Stimulated activated naive B cell treated with anti-CD40 and anti-IgM and Interleukin-4, amounts not matched to agents 10 μg/mL and 1 μg/mL and 100 μg/mL, for 72 hours (primary cell): Measurements from ENCODE around the gene XXYLT1.

Experiments
- ATAC-seq, 2 donors: fragments of 150-1000 bp; cut with Tn5 transposase; replicated peaks; 2 replicates each; pipeline ENCODE4 v1.10.0; 2021; ENCODE audit warnings: moderate library complexity in 1 of 2
- DNase-seq: peaks from one replicate; pipeline ENCODE4 v3.0.0; 2021
- H3K27ac Mint-ChIP-seq: one replicate; pipeline ENCODE4 v1.8.0; 2022; ENCODE audit warnings: mild to moderate bottlenecking, mixed read lengths
- H3K27me3 Mint-ChIP-seq, 2 donors: one replicate each; pipeline ENCODE4 v1.8.0; 2022; ENCODE audit warnings: mixed read lengths in 2 of 2
- H3K36me3 Mint-ChIP-seq, 2 donors: one replicate each; pipeline ENCODE4 v1.8.0; 2022; ENCODE audit warnings: mixed read lengths in 2 of 2, mild to moderate bottlenecking in 1 of 2
- H3K4me1 Mint-ChIP-seq, 2 donors: one replicate each; pipeline ENCODE4 v1.8.0; 2022; ENCODE audit warnings: mixed read lengths in 2 of 2, mild to moderate bottlenecking in 1 of 2
- H3K4me3 Mint-ChIP-seq, 2 donors: one replicate each; pipeline ENCODE4 v1.8.0; 2022; ENCODE audit warnings: mild to moderate bottlenecking in 2 of 2, mixed read lengths in 2 of 2, moderate library complexity in 1 of 2
- H3K9me3 Mint-ChIP-seq, 2 donors: one replicate each; pipeline ENCODE4 v1.8.0; 2022; ENCODE audit warnings: mixed read lengths in 2 of 2, mild to moderate bottlenecking in 1 of 2

XXYLT1 gene

GRCh38 chr3:195249858-195250464 is 21.0 kb downstream of the XXYLT1 start:
- no peak for ATAC-seq
- no peaks in the 10 kb centered on the region for H3K27me3 Mint-ChIP-seq
- H3K9me3 Mint-ChIP-seq = peaks cover 0 to 4% of the 10 kb centered on the region in 2 donors
- H3K4me1 Mint-ChIP-seq = peaks cover 19 to 31% of the 10 kb centered on the region in 2 donors
- no peak for DNase-seq
- peaks cover 8 to 39% of the 10 kb centered on the region in 2 donors for H3K36me3 Mint-ChIP-seq
- H3K4me3 Mint-ChIP-seq = no peak overlapping the region
- H3K27ac Mint-ChIP-seq = peak overlapping the region; percentile 51

- Mint-ChIP-seq H3K9me3 (peaks cover 0 to 4% of the 10 kb centered on the region in 2 donors), H3K27me3 (no peaks in the 10 kb centered on the region), H3K4me1 (peaks cover 19 to 31% of the 10 kb centered on the region in 2 donors), H3K4me3 (no peak overlapping the region), H3K36me3 (peaks cover 8 to 36% of the 10 kb centered on the region in 2 donors), H3K27ac (no peak overlapping the region)
- DNase-seq (no peak), ATAC-seq (no peak)
These were observed 21.7 kb downstream of the XXYLT1 start for GRCh38 chr3:195249057-195249770.

GRCh38 chr3:195248281-195248680 is 22.7 kb downstream of the XXYLT1 start:
- peaks cover 8 to 40% of the 10 kb centered on the region in 2 donors for H3K36me3 Mint-ChIP-seq
- peaks cover 0 to 4% of the 10 kb centered on the region in 2 donors for H3K9me3 Mint-ChIP-seq
- peak overlapping the region; percentile 56 for H3K27ac Mint-ChIP-seq
- H3K4me1 Mint-ChIP-seq = peaks cover 22 to 37% of the 10 kb centered on the region in 2 donors
- no peak for DNase-seq
- no peak for ATAC-seq
- no peaks in the 10 kb centered on the region for H3K27me3 Mint-ChIP-seq
- H3K4me3 Mint-ChIP-seq = no peak overlapping the region

GRCh38 chr3:195247863-195248189 is 23.1 kb downstream of the XXYLT1 start:
- Mint-ChIP-seq H3K27ac (no peak overlapping the region), H3K4me3 (no peak overlapping the region), H3K36me3 (peaks cover 8 to 40% of the 10 kb centered on the region in 2 donors), H3K9me3 (peaks cover 0 to 4% of the 10 kb centered on the region in 2 donors), H3K27me3 (no peaks in the 10 kb centered on the region), H3K4me1 (peaks cover 20 to 35% of the 10 kb centered on the region in 2 donors)
- ATAC-seq (no peak), DNase-seq (no peak)

GRCh38 chr3:195247086-195247862 is 23.7 kb downstream of the XXYLT1 start:
- H3K36me3 Mint-ChIP-seq = peaks cover 8 to 40% of the 10 kb centered on the region in 2 donors
- H3K27me3 Mint-ChIP-seq = no peaks in the 10 kb centered on the region
- H3K4me3 Mint-ChIP-seq = no peak overlapping the region
- no peak for DNase-seq
- H3K9me3 Mint-ChIP-seq = peaks cover 0 to 4% of the 10 kb centered on the region in 2 donors
- no peak overlapping the region for H3K27ac Mint-ChIP-seq
- peaks cover 15 to 32% of the 10 kb centered on the region in 2 donors for H3K4me1 Mint-ChIP-seq
- no peak for ATAC-seq

- peaks cover 9 to 40% of the 10 kb centered on the region in 2 donors for H3K36me3 Mint-ChIP-seq
These were observed 24.4 kb downstream of the XXYLT1 start for GRCh38 chr3:195246581-195246995.

GRCh38 chr3:195245531-195245951 is 25.4 kb downstream of the XXYLT1 start:
- H3K4me3 Mint-ChIP-seq = no peak overlapping the region
- H3K4me1 Mint-ChIP-seq = peaks cover 7 to 16% of the 10 kb centered on the region in 2 donors
- peaks cover 10 to 38% of the 10 kb centered on the region in 2 donors for H3K36me3 Mint-ChIP-seq
- no peaks in the 10 kb centered on the region for H3K27me3 Mint-ChIP-seq
- no peak for ATAC-seq
- DNase-seq = no peak
- no peak overlapping the region for H3K27ac Mint-ChIP-seq
- peaks cover 0 to 4% of the 10 kb centered on the region in 2 donors for H3K9me3 Mint-ChIP-seq

More at GRCh38 chr3:195246581-195246995, 24.4 kb downstream of the XXYLT1 start:
- ATAC-seq (no peak), DNase-seq (no peak)
- Mint-ChIP-seq H3K27me3 (no peaks in the 10 kb centered on the region), H3K27ac (no peak overlapping the region), H3K9me3 (peaks cover 0 to 4% of the 10 kb centered on the region in 2 donors), H3K4me1 (peaks cover 13 to 27% of the 10 kb centered on the region in 2 donors), H3K4me3 (no peak overlapping the region)

GRCh38 chr3:195241592-195242355 is 29.2 kb downstream of the XXYLT1 start:
- no peak overlapping the region for H3K4me3 Mint-ChIP-seq
- H3K27me3 Mint-ChIP-seq = no peaks in the 10 kb centered on the region
- DNase-seq (no peak), ATAC-seq (no peak)
- H3K27ac Mint-ChIP-seq = no peak overlapping the region
- H3K4me1 Mint-ChIP-seq = peaks cover 5 to 7% of the 10 kb centered on the region in 2 donors
- H3K36me3 Mint-ChIP-seq = peaks cover 20 to 33% of the 10 kb centered on the region in 2 donors
- peaks cover 0 to 3% of the 10 kb centered on the region in 2 donors for H3K9me3 Mint-ChIP-seq

- ATAC-seq (no peak), DNase-seq (no peak)
- Mint-ChIP-seq H3K36me3 (peaks cover 21 to 30% of the 10 kb centered on the region in 2 donors), H3K27ac (no peak overlapping the region), H3K4me1 (peaks cover 5 to 7% of the 10 kb centered on the region in 2 donors), H3K27me3 (no peaks in the 10 kb centered on the region), H3K9me3 (peaks cover 0 to 6% of the 10 kb centered on the region in 2 donors), H3K4me3 (no peak overlapping the region)
These were observed 30.0 kb downstream of the XXYLT1 start for GRCh38 chr3:195240939-195241338.

GRCh38 chr3:195240171-195240701 is 30.7 kb downstream of the XXYLT1 start:
- Mint-ChIP-seq H3K9me3 (peaks cover 0 to 6% of the 10 kb centered on the region in 2 donors), H3K27me3 (no peaks in the 10 kb centered on the region), H3K4me3 (no peak overlapping the region), H3K4me1 (peaks cover 5 to 7% of the 10 kb centered on the region in 2 donors), H3K27ac (no peak overlapping the region), H3K36me3 (peaks cover 15 to 27% of the 10 kb centered on the region in 2 donors)
- DNase-seq (no peak), ATAC-seq (no peak)

GRCh38 chr3:195239121-195239520 is 31.8 kb downstream of the XXYLT1 start:
- no peak overlapping the region for H3K27ac Mint-ChIP-seq
- no peak overlapping the region for H3K4me3 Mint-ChIP-seq
- DNase-seq (no peak), ATAC-seq (no peak)
- peaks cover 5 to 6% of the 10 kb centered on the region in 2 donors for H3K4me1 Mint-ChIP-seq
- H3K36me3 Mint-ChIP-seq = peaks cover 15 to 33% of the 10 kb centered on the region in 2 donors
- no peaks in the 10 kb centered on the region for H3K27me3 Mint-ChIP-seq
- H3K9me3 Mint-ChIP-seq = peaks cover 0 to 6% of the 10 kb centered on the region in 2 donors

GRCh38 chr3:195238586-195239118 is 32.3 kb downstream of the XXYLT1 start:
- ATAC-seq (no peak), DNase-seq (no peak)
- peaks cover 1 to 2% of the 10 kb centered on the region in 2 donors for H3K4me1 Mint-ChIP-seq
- no peak overlapping the region for H3K27ac Mint-ChIP-seq
- no peak overlapping the region for H3K4me3 Mint-ChIP-seq
- no peaks in the 10 kb centered on the region for H3K27me3 Mint-ChIP-seq
- peaks cover 15 to 29% of the 10 kb centered on the region in 2 donors for H3K36me3 Mint-ChIP-seq
- peaks cover 0 to 6% of the 10 kb centered on the region in 2 donors for H3K9me3 Mint-ChIP-seq

GRCh38 chr3:195238081-195238571 is 32.8 kb downstream of the XXYLT1 start:
- no peak for DNase-seq
- Mint-ChIP-seq H3K4me1 (peaks cover 0 to 2% of the 10 kb centered on the region in 2 donors), H3K4me3 (no peak overlapping the region)

More at GRCh38 chr3:195238081-195238571, 32.8 kb downstream of the XXYLT1 start:
- H3K36me3 Mint-ChIP-seq = peaks cover 15 to 29% of the 10 kb centered on the region in 2 donors
- no peaks in the 10 kb centered on the region for H3K27me3 Mint-ChIP-seq
- H3K9me3 Mint-ChIP-seq = peaks cover 0 to 6% of the 10 kb centered on the region in 2 donors
- ATAC-seq = no peak
- no peak overlapping the region for H3K27ac Mint-ChIP-seq
